ENCODE data around the gene SND1. TPM values are rescaled to one million over a fixed set of nuclear protein-coding genes. Genes with fewer than 3 reads are reported as not detected.

Gene SND1
- total RNA-seq, 1 donor from 2014 or later: 125 TPM

- ATAC-seq (no peak), DNase-seq (ENCODE audit: low spot score) (no peak)
- intact Hi-C loops (cut with DNase I): no loop called here
Measured at GRCh38 chr7:128042012-128042411, 390.0 kb downstream of the SND1 start.

- intact Hi-C loops (cut with DNase I): no loop called here
- DNase-seq (ENCODE audit: low spot score) (no peak), ATAC-seq (no peak)
Measured at GRCh38 chr7:128044064-128044463, 392.1 kb downstream of the SND1 start.

- intact Hi-C loops (cut with DNase I): no loop called here
- ATAC-seq: no peak
- DNase-seq (ENCODE audit: low spot score): no peak
Measured at GRCh38 chr7:128045158-128045557, 393.2 kb downstream of the SND1 start.

- DNase-seq (ENCODE audit: low spot score) (no peak), ATAC-seq (no peak)
- intact Hi-C loops (cut with DNase I): no loop called here
Measured at GRCh38 chr7:128045766-128046165, 393.8 kb downstream of the SND1 start.

GRCh38 chr7:128052404-128052803, 400.4 kb downstream of the SND1 start:
- ATAC-seq (no peak), DNase-seq (ENCODE audit: low spot score) (no peak)
- intact Hi-C loops (cut with DNase I): no loop called here

- intact Hi-C loops (cut with DNase I): no loop called here
- no peak for DNase-seq (ENCODE audit: low spot score)
- ATAC-seq: no peak
Measured at GRCh38 chr7:128053023-128053422, 401.0 kb downstream of the SND1 start.

- ATAC-seq: no peak
- intact Hi-C loops (cut with DNase I): no loop called here
- DNase-seq (ENCODE audit: low spot score): no peak
Measured at GRCh38 chr7:128053991-128054390, 402.0 kb downstream of the SND1 start.

- DNase-seq (ENCODE audit: low spot score) (no peak), ATAC-seq (no peak)
- intact Hi-C loops (cut with DNase I): no loop called here
Measured at GRCh38 chr7:128054511-128054910, 402.5 kb downstream of the SND1 start.

GRCh38 chr7:128055637-128056036, 403.6 kb downstream of the SND1 start:
- DNase-seq (ENCODE audit: low spot score) (no peak), ATAC-seq (no peak)
- intact Hi-C loops (cut with DNase I): no loop called here

GRCh38 chr7:128056901-128057300, 404.9 kb downstream of the SND1 start:
- intact Hi-C loops (cut with DNase I): no loop called here
- DNase-seq (ENCODE audit: low spot score): no peak
- ATAC-seq: no peak

- intact Hi-C loops (cut with DNase I): no loop called here
- no peak for DNase-seq (ENCODE audit: low spot score)
- no peak for ATAC-seq
Measured at GRCh38 chr7:128057909-128058308, 405.9 kb downstream of the SND1 start.

- no peak for ATAC-seq
Measured at GRCh38 chr7:128059143-128059988, 407.4 kb downstream of the SND1 start.

GRCh38 chr7:128060018-128060417, 408.0 kb downstream of the SND1 start:
- ATAC-seq (no peak), DNase-seq (ENCODE audit: low spot score) (no peak)
- intact Hi-C loops (cut with DNase I): no loop called here

More at GRCh38 chr7:128059143-128059988, 407.4 kb downstream of the SND1 start:
- DNase-seq (ENCODE audit: low spot score): no peak
- intact Hi-C loops (cut with DNase I): no loop called here

GRCh38 chr7:128063088-128063487, 411.1 kb downstream of the SND1 start:
- ATAC-seq: no peak
- no peak for DNase-seq (ENCODE audit: low spot score)
- intact Hi-C loops (cut with DNase I): no loop called here

GRCh38 chr7:128065872-128066271, 413.9 kb downstream of the SND1 start:
- intact Hi-C loops (cut with DNase I): no loop called here
- ATAC-seq (no peak), DNase-seq (ENCODE audit: low spot score) (no peak)

- ATAC-seq: no peak
- DNase-seq (ENCODE audit: low spot score): no peak
- intact Hi-C loops (cut with DNase I): no loop called here
Measured at GRCh38 chr7:128066395-128066794, 414.4 kb downstream of the SND1 start.

GRCh38 chr7:128066858-128067257, 414.9 kb downstream of the SND1 start:
- intact Hi-C loops (cut with DNase I): no loop called here
- ATAC-seq (no peak), DNase-seq (ENCODE audit: low spot score) (no peak)

GRCh38 chr7:128067983-128068382, 416.0 kb downstream of the SND1 start:
- DNase-seq (ENCODE audit: low spot score) (no peak), ATAC-seq (no peak)
- intact Hi-C loops (cut with DNase I): no loop called here

- DNase-seq (ENCODE audit: low spot score) (no peak), ATAC-seq (no peak)
- intact Hi-C loops (cut with DNase I): no loop called here
Measured at GRCh38 chr7:128068785-128069184, 416.8 kb downstream of the SND1 start.

GRCh38 chr7:128069373-128070364, 417.7 kb downstream of the SND1 start:
- no peak for DNase-seq (ENCODE audit: low spot score)
- intact Hi-C loops (cut with DNase I): no loop called here
- no peak for ATAC-seq

All from sciatic nerve (tissue), 2 donors.